DMS153 treated with DMSO at 0.1 percent for 48 hours (cell line): ENCODE measurements around the gene LST1.

Experiments used
- DNase-seq: peaks from one replicate; lab custom pipeline; 2025; ENCODE audit not compliant: unreplicated experiment; lab: John Stamatoyannopoulos, UW

LST1 gene

DNA sequence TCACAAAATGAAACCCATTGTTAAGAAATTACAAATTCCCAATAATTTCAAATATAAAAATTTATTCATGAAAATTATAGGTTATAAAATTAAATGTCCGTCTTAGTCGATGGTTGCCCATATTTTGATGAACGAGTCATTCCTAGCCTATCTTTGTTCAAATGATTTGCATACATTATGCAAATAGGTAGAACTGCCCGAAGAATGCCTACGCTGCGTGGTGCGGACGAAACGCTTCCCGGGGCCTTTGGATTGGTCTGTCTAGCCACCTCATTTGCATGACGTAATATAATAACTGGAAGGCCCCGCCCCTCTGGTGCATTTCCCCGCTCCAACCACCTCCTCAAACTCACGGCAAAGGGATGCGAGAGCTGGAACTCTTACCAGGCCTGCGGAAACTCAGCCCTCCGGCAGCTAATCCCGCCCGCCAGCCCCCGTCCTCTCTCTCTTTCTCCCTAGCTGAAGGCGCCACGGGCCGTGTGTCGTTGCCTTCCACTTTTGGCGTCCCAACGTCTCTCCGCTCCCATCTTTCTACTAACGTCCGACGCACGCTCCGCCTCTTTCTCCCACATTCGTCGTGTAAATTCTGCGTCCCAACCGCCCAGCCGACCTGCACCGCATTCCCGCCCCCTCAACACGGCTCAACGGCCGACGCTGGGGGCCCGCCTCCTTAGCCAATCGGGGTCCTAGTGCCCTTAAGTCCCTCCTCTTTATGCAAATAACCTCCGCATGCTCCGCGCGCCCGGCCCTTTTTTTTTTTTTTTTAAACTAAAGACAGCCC is 33.9 kb downstream of the LST1 start:
- peak; percentile 96 for DNase-seq

DNA sequence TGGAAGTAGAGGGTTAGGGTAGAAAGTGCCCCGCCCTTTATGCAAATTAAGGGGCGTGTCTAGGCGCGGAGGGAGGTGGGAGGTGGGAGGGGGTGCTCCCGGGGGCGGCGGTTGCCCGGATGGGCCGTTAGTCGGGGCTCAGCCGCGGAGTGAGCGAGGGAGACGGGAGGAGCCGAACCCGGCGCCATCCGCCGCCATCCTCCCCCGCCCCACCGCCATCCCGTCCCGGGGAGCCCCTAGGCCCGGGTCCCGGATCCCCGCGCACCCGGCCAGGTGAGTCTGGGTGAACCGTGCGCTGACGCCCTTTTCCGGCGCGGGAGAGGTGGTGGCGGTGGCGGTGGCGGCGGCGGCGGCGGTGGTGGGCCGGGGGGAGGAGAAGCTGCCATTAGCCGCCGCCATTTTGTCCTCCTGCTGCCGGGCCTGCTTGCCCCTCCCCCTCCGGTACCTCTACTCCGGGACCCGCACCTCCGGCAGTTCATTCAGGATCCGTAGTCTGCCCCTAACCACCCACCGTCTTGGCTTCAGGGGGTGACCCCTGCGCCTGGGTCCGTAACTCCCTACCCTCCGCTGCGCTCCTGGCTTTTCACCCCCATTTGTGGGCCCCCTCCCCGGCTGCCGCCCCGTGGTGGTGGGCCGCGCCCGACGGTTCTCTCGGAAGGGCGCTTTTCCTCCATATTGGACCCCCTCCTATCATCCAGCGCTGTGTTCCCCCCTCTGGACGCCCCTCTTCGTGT is 34.7 kb downstream of the LST1 start, which contains the start of gene PRRC2A:
PRRC2A (plus strand) TSS at position 130 of the 734 bp plus-strand sequence. CDS start 2,075 bp downstream, outside the sequence.
- DNase-seq, result peak; percentile 30

DNA sequence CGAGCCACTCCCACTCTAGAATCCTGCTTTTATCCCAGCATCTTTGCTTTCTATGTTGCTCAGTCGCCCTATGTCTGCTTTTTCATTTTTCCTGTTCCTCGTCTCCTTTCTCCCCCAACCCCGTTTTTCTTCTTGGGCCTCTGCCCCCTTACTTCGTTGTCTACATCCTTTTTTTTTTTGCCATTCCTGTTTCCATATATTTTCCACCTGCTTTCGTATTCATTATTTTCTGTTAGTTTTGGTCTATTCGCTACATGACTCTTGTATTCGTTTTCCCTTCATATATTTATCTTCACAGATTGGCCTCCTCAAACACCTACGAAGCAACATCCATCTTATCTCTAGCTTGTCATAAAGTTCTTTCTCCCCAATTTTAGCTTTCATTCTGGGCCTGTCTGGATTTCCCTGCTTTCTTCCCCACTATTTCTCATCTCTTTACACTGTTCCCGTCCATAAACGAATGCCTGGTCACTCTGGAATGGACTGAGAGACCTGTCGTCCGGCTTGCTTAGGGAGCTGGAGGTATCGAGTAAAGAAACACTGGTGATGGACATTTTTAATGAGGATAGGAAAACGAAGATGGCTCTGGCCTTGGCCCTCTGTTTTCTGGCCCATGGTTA is 35.4 kb downstream of the LST1 start:
- no peak for DNase-seq

DNA sequence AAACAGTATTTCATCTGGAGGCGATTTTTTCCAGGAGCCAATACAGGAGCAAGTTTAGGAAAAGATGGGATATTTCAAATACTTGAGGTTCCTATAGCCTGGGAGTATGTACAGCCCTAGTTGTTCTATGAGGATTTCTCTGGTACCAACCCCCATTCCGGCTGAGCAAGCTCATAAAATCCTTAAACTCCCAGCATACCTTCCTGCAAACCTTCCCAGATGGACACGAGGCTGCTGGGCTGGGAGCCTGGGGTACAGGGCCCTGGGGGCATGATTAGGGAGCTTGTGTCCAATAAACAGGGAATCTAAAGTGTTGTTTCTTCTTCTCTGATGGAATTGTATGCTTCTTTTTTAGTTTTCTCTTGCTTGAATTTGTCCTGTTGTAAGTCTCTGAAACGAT is 35.9 kb downstream of the LST1 start:
- DNase-seq, result no peak

DNA sequence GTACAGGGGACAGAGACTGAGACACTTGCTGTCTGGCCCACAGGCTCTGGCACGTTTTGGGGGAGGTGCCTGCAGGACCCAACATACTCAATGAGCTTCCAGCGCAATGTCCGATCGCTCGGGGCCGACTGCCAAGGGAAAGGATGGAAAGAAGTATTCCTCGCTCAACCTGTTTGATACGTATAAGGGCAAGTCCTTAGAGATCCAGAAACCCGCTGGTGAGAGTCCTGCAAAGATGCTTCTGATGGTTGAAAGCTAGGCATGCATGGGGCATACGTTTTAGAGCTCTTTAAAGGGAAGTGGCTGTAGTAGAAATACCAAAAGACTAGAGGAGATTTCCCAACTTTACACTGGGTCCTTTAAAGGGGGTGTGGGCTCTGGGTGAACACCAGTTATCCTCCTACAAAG is 36.6 kb downstream of the LST1 start:
- no peak for DNase-seq

DNA sequence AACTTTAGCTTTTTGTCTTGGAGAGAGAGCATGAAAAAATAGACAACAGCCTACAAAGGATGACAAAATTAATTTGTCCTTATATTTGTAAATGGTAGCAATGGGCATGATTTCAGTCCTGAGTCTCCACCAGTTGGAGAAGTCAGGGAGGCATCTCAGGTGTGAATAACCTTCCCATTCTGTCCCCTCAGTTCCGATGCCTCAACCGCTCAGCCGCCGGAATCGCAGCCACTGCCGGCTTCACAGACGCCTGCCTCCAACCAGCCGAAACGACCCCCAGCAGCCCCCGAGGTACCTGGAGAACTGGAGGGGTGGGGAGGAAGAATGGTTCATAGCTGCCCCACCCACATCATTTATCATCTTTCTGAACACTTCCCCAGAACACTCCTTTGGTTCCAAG is 38.0 kb downstream of the LST1 start:
- DNase-seq, result no peak

DNA sequence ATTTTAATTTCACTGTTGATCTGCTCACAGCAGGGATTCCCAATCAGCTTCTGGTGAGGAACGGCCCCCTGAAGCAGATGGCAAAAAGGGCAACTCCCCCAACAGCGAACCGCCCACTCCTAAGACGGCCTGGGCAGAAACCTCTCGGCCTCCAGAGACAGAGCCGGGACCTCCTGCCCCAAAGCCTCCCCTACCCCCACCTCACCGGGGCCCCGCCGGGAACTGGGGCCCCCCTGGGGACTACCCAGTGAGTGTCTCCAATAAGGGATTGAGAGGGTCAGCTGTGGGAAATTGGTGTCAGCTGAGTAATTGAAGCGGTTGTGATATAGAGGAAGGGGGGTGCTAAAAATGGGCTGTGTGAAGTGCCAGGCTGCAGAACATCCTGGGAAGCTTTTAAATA is 40.9 kb downstream of the LST1 start:
- DNase-seq, result no peak

DNA sequence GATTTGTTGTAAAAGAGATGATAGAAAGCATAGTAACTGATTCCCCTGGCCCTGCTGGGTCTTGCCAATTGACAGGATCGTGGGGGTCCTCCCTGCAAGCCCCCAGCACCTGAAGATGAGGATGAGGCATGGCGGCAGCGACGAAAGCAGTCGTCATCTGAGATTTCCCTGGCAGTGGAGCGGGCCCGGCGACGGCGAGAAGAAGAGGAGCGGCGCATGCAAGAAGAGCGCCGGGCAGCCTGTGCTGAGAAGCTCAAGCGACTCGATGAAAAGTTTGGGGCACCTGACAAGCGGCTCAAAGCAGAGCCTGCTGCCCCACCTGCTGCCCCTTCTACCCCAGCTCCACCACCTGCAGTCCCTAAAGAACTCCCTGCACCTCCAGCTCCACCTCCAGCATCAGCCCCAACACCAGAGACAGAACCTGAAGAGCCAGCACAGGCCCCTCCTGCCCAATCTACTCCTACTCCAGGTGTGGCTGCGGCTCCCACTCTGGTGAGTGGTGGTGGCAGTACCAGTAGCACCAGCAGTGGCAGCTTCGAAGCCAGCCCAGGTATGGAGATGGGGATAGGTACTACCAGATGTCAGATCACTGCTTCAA is 41.7 kb downstream of the LST1 start:
- no peak for DNase-seq

DNA sequence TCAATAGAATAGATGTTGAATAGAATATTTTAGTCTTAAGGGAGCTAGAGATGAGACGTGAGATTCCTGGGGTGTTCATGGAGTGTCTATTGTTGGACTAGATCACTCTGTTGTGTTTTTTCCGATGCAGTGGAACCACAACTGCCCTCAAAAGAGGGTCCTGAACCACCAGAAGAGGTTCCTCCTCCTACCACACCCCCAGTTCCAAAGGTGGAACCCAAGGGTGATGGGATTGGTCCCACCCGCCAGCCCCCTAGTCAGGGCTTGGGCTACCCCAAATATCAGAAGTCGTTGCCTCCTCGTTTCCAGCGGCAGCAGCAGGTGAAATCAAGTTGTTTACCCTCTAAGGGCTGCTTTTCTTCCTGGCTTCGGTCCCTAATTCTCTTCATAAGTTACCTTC is 42.9 kb downstream of the LST1 start:
- DNase-seq, result no peak

DNA sequence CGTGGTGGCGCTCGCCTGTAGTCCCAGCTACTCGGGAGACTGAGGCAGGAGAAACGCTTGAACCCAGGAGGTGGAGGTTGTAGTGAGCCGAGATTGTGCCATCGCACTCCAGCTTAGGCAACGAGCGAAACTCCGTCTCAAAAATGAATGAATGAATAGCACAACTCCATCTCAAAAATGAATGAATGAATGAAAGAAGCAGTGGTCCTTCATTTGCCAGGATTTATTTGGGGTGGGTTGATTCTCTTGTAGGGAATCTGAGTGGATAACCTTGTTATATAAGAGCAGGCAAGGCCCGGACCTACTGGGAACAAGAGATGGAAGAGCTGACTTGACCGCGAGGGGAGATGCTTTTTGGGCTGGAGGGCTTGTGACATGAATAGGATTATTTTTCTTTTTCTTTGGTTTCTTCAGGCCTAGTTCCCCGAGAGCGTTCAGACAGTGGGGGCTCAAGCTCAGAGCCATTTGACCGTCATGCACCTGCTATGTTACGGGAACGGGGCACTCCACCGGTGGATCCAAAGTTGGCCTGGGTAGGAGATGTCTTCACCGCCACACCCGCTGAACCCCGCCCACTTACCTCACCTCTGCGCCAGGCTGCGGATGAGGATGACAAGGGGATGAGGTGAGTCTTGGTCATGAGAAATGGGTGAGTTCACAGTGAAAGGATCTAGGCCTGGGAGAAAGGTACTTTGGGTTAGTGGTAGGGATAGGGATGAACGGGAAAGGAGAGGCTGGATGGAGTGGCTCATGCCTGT is 44.3 kb downstream of the LST1 start:
- DNase-seq, result no peak

DNA sequence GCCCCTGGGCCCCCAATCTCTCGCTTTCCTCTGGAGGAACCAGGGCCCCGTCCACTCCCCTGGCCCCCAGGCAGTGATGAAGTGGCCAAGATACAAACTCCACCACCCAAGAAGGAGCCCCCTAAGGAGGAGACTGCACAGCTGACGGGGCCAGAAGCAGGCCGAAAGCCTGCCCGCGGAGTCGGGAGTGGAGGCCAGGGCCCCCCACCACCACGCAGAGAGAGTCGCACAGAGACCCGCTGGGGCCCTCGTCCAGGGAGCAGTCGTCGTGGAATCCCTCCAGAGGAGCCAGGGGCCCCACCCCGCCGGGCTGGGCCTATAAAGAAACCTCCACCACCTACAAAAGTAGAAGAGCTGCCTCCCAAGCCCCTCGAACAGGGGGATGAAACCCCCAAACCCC is 45.1 kb downstream of the LST1 start:
- DNase-seq, result no peak

DNA sequence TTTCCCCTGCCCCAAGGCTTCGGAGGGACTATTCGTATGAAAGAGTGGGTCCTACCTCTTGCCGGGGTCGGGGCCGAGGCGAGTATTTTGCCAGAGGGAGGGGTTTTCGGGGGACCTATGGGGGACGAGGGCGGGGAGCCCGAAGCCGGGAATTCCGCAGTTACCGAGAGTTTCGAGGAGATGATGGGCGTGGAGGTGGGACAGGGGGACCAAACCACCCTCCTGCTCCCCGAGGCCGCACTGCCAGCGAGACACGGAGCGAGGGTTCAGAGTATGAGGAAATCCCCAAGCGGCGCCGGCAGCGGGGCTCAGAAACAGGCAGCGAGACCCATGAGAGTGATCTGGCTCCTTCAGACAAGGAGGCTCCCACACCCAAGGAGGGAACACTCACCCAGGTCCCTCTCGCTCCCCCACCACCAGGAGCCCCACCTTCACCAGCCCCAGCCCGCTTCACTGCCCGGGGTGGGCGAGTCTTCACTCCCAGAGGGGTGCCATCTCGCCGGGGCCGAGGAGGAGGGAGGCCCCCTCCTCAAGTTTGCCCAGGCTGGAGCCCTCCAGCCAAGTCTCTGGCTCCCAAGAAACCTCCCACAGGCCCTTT is 45.7 kb downstream of the LST1 start:
- no peak for DNase-seq

DNA sequence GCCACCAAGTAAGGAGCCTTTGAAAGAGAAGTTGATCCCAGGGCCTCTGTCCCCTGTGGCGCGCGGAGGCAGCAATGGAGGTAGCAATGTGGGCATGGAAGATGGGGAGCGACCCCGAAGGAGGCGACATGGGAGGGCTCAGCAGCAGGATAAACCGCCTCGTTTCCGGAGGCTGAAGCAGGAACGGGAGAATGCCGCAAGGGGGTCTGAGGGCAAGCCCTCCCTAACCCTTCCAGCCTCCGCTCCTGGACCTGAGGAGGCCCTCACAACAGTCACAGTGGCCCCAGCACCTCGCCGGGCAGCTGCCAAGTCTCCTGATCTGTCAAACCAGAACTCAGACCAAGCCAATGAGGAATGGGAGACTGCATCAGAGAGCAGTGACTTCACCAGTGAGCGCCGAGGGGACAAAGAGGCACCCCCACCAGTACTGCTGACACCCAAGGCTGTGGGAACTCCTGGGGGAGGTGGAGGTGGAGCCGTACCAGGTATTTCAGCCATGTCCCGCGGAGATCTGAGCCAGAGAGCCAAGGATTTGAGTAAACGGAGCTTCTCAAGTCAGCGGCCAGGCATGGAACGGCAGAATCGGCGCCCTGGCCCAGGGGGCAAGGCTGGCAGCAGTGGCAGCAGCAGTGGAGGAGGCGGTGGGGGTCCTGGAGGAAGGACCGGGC is 46.3 kb downstream of the LST1 start:
- DNase-seq, result no peak

DNA sequence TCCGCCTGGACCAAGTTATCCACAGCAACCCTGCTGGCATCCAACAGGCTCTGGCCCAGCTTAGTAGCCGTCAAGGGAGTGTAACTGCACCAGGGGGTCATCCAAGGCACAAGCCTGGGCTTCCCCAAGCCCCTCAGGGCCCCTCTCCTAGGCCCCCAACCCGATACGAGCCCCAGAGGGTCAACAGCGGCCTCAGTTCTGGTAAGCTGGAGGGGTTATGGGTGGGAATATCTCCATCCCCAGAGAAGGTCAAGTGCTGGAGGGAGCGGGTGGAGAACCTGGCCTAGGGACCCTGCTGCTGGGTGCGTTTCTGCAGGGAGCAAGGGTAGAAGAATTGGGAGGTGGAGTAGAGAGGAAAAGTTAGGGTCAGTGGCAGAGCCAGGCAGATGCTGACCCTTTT is 47.4 kb downstream of the LST1 start:
- no peak for DNase-seq

DNA sequence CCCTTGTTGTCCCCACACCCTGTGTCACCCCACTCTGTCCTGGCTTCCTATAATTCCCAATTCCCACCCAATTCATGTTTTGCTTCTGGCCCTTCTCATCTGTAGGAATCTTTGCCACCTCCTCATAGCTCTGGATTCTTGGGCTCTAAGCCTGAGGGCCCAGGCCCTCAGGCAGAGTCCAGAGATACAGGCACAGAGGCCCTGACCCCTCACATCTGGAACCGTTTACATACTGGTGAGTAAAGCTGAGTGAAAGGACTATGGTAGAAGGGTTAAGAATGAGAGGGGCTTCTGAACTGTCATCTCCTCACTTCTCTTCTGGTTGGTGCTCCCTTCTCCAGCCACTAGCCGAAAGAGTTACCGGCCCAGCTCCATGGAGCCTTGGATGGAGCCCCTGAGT is 48.1 kb downstream of the LST1 start:
- DNase-seq, result no peak

DNA sequence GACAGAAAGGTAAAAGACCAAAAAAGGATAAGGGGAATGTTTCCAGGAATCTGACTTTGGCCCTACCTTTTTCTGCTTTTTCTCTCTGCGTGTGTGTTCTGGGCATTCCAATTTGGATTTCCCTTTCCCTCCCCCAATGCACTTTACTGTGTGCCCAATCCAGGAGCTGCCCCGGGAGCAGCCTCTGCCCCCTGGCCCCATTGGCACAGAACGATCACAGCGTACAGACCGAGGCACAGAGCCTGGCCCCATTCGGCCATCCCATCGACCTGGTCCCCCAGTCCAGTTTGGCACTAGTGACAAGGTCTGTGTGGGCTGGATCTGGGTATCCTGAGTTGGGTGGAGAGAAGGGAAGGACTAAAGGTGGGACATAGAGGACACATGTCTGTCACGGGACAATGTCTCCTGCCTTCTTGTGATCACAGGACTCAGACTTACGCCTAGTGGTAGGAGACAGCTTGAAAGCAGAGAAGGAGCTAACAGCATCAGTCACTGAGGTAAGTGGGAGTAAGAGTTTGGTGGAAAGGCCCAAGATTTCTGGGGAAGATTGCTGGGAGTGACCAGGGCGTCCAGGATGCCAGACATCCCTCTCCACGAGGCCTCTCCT is 49.0 kb downstream of the LST1 start:
- no peak for DNase-seq

DNA sequence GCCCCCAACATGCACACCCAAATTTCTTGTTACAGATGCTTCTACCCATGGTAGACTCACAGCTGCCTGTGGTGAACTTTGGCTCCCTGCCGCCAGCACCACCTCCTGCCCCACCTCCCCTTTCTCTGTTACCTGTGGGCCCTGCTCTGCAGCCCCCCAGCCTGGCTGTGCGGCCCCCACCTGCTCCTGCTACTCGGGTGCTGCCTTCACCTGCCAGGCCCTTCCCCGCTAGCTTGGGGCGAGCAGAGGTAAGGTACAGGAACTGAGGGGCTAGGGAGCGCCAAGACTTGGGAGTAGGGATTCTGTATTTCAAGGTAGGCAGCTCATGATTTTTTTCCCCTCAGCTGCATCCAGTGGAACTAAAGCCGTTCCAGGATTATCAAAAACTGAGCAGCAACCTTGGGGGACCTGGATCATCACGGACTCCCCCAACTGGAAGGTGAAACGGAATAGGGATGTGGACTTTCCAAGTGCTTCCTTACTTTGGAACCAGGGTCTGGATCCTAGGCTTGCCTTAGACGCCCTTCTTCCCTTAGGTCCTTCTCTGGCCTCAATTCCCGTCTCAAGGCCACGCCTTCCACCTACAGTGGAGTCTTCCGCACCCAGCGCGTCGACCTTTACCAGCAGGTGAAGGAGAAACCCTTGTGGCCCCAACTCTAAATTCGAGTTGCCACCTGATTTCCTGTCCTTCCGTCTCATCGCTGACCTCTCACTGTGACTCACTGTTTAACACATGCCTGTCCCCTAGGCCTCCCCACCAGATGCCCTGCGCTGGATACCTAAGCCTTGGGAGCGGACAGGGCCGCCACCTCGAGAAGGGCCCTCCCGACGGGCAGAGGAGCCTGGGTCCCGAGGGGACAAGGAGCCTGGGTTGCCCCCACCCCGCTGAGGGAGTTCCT is 50.9 kb downstream of the LST1 start:
- no peak for DNase-seq
